ENCODE measurements around the gene TAL2.
A peak's percentile ranks its signal among the peaks of the same experiment; 100 is the strongest.

TAL2 gene

DNA sequence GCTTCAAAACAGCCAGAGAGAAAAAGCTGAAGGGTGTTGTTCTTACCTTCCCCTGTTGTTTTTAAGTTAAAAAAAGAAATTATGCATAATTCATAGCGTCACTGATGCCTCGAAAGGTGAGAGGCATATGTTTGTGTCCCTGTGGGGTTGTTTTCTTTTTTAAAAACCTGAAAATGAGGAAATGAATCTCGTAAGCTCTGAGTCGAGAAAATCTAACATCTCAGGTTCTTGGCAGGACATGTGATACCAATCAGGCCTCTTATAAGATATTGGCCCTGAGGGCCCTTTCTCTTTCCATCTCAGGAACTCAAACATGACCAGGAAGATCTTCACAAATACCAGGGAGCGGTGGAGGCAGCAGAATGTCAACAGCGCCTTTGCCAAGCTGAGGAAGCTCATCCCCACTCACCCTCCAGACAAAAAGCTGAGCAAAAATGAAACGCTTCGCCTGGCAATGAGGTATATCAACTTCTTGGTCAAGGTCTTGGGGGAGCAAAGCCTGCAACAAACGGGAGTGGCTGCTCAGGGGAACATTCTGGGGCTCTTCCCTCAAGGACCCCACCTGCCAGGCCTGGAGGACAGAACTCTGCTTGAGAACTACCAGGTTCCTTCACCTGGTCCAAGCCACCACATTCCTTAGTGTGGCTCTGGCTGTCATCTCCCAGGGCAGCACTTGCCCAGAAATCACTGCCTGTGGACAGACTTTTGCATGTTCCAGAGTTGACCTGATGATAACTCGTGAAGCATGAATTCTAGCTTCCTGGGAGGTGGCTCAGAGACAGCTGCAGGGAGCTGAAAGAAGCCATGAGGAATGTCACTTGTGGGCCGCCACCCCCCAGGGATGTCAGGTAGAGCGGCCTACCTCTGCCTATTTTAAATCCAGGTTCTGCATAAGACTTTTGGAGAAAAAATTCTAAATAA, at the start of gene TAL2:
TSS of gene TAL2 (plus strand) at position 274 of the 921 bp plus-strand sequence. CDS start at position 314, 40 bp downstream.
- in situ Hi-C loops (cut with MboI; ENCODE audit: low sequenced_read_pairs), result no loop called here
- no peak for DNase-seq (ENCODE audit: low spot score in 2 of 2)
- Histone ChIP-seq H3K9me3 (no peaks in the 10 kb centered on the region), H3K36me3 (replicated peaks) (no peaks in the 10 kb centered on the region), H3K4me1 (peaks cover 5% of the 10 kb centered on the region), H3K4me3 (no peak within 1 kb of the TSS), H3K27me3 (ENCODE audit: low read depth) (no peaks in the 10 kb centered on the region)

DNA sequence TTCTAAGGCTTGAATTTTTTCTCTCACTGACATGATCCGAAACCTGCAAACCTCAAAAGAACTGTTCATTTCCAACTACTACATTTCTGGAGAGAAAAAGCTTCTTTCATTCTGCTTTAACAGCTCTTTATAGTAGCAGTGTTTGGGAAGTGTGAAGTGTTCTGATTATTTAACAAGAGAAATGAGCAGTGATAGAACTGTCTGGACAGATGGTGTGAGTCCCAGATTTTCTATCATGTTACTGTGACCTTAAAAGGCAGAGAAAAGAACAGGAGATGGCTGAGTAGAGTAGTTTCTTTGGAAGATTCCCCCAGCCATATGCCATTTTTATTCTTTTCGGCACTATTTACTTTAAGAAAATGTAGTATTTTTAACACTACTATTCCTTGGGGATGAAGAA, 41.3 kb upstream of the TAL2 start:
- no peak for DNase-seq (ENCODE audit: low spot score in 2 of 2)
- no peaks in the 10 kb centered on the region for H3K36me3 ChIP-seq (replicated peaks)
- in situ Hi-C loops (cut with MboI; ENCODE audit: low sequenced_read_pairs), result loop anchor here (25.0 kb wide), 1 partner anchor 241 kb away; no protein-coding TSS in a partner anchor
- no peaks in the 10 kb centered on the region for H3K9me3 ChIP-seq
- H3K4me1 ChIP-seq, result no peaks in the 10 kb centered on the region
- H3K4me3 ChIP-seq, result no peak overlapping the region
- no peaks in the 10 kb centered on the region for H3K27me3 ChIP-seq (ENCODE audit: low read depth)

DNA sequence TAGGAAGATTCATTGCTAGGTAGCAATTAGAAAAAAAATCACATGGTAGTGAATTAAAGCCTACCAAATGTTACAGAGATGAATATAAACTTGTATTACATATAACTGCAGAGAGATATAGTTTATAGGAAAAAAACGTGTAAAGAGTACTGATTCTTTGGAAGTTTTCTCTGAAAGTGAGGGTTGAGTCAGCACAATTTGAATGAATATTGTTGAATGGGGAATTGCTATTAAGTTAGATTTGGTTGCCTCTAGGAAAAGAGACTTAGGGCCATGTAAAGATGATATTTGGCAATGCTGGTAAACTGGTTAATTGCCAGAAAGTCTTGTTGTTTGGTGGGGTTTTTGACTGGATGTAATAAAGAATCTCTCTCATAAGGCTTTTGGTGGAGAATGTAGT, 37.2 kb upstream of the TAL2 start:
- Histone ChIP-seq H3K4me1 (no peaks in the 10 kb centered on the region), H3K4me3 (no peak overlapping the region), H3K9me3 (no peaks in the 10 kb centered on the region), H3K27me3 (ENCODE audit: low read depth) (no peaks in the 10 kb centered on the region), H3K36me3 (replicated peaks) (no peaks in the 10 kb centered on the region)
- no peak for DNase-seq (ENCODE audit: low spot score in 2 of 2)
- in situ Hi-C loops (cut with MboI; ENCODE audit: low sequenced_read_pairs), result no loop called here

DNA sequence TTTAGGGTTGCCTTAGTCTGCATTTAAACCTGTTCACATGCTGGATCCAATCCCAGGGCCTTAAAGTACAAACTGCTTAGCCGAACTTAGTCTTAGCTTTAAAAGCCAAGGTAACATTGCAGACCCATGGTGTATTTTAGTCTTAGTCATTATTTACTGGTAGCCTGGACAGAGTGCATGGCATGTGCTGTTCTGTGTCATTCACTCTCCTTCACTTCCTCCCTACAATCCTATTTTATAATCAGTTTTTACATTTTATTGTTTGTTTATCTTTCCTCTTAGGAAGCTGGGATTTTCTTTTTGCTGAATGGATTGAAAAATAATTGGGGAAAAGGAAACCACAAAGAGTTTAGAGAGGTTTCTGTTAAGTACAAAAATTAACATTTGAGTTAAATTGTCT, 29.4 kb upstream of the TAL2 start:
- in situ Hi-C loops (cut with MboI; ENCODE audit: low sequenced_read_pairs), result no loop called here
- DNase-seq (ENCODE audit: low spot score in 2 of 2), result peak in 1 of 2 experiments; percentile 28
- H3K4me1 ChIP-seq, result no peaks in the 10 kb centered on the region
- no peaks in the 10 kb centered on the region for H3K27me3 ChIP-seq (ENCODE audit: low read depth)
- H3K9me3 ChIP-seq, result no peaks in the 10 kb centered on the region
- H3K4me3 ChIP-seq, result no peak overlapping the region
- no peaks in the 10 kb centered on the region for H3K36me3 ChIP-seq (replicated peaks)

- in situ Hi-C loops (cut with MboI; ENCODE audit: low sequenced_read_pairs), result no loop called here
- Histone ChIP-seq H3K4me3 (no peak overlapping the region), H3K9me3 (no peaks in the 10 kb centered on the region), H3K36me3 (replicated peaks) (no peaks in the 10 kb centered on the region), H3K27me3 (ENCODE audit: low read depth) (no peaks in the 10 kb centered on the region), H3K4me1 (no peaks in the 10 kb centered on the region)
- no peak for DNase-seq (ENCODE audit: low spot score in 2 of 2)
These were observed 28.8 kb upstream of the TAL2 start for GRCh38 chr9:105633411-105633810.

GRCh38 chr9:105636331-105636730, 25.9 kb upstream of the TAL2 start:
- Histone ChIP-seq H3K4me3 (no peak overlapping the region), H3K4me1 (no peaks in the 10 kb centered on the region), H3K27me3 (ENCODE audit: low read depth) (no peaks in the 10 kb centered on the region), H3K36me3 (replicated peaks) (no peaks in the 10 kb centered on the region; the same call in 1 of the 2 replicates), H3K9me3 (no peaks in the 10 kb centered on the region)
- in situ Hi-C loops (cut with MboI; ENCODE audit: low sequenced_read_pairs), result no loop called here
- no peak for DNase-seq (ENCODE audit: low spot score in 2 of 2)

DNA sequence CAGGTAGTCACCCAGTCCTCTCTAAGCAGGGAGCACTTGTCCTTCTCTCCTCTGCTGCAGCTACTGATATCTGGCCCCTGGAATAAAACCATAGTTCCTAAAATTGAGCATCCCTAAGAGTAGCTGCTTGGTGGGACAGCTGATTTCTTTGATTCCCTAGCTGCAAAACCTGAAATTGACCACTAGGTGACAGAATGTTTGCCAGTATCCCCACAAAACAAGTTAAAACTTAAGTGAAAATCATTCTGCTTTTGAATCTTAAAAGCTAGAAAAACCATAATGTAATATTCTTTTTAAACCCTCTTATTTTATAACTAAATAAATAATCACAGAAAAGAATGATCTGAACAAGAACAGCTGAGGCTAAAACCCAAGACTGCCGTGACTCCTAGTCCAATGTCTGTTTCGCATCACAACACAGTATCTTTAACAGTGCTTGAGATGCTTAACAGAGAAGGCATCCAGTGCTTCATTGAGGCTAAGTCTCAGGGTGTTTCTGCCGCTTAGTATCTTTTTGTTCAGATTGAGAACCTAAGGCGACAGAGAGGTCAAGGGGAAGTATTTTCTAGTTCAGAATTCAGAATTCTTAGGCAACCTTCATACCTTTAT, 24.4 kb upstream of the TAL2 start:
- Histone ChIP-seq H3K4me3 (no peak overlapping the region), H3K36me3 (replicated peaks) (no peaks in the 10 kb centered on the region; the same call in 1 of the 2 replicates), H3K9me3 (no peaks in the 10 kb centered on the region), H3K4me1 (no peaks in the 10 kb centered on the region), H3K27me3 (ENCODE audit: low read depth) (no peaks in the 10 kb centered on the region)
- no peak for DNase-seq (ENCODE audit: low spot score in 2 of 2)
- in situ Hi-C loops (cut with MboI; ENCODE audit: low sequenced_read_pairs), result no loop called here

GRCh38 chr9:105639936-105640335, 22.3 kb upstream of the TAL2 start:
- Histone ChIP-seq H3K9me3 (no peaks in the 10 kb centered on the region), H3K36me3 (replicated peaks) (no peaks in the 10 kb centered on the region; the same call in 1 of the 2 replicates), H3K27me3 (ENCODE audit: low read depth) (no peaks in the 10 kb centered on the region), H3K4me3 (no peak overlapping the region), H3K4me1 (no peaks in the 10 kb centered on the region)
- no peak for DNase-seq (ENCODE audit: low spot score in 2 of 2)
- in situ Hi-C loops (cut with MboI; ENCODE audit: low sequenced_read_pairs), result no loop called here

GRCh38 chr9:105643795-105644194, 18.5 kb upstream of the TAL2 start:
- Histone ChIP-seq H3K9me3 (no peaks in the 10 kb centered on the region), H3K4me3 (no peak overlapping the region), H3K36me3 (replicated peaks) (no peaks in the 10 kb centered on the region; the same call in 1 of the 2 replicates), H3K27me3 (ENCODE audit: low read depth) (no peaks in the 10 kb centered on the region), H3K4me1 (no peaks in the 10 kb centered on the region; the same call in 1 of the 2 replicates)
- no peak for DNase-seq (ENCODE audit: low spot score in 2 of 2)
- in situ Hi-C loops (cut with MboI; ENCODE audit: low sequenced_read_pairs), result no loop called here

GRCh38 chr9:105646879-105647594, 15.2 kb upstream of the TAL2 start:
- H3K27me3 ChIP-seq (ENCODE audit: low read depth), result no peaks in the 10 kb centered on the region
- H3K4me1 ChIP-seq, result peaks cover 7% of the 10 kb centered on the region
- in situ Hi-C loops (cut with MboI; ENCODE audit: low sequenced_read_pairs), result no loop called here
- H3K4me3 ChIP-seq, result no peak overlapping the region
- H3K36me3 ChIP-seq (replicated peaks), result no peaks in the 10 kb centered on the region
- peak in 1 of 2 experiments; percentile 24 for DNase-seq (ENCODE audit: low spot score in 2 of 2)
- no peaks in the 10 kb centered on the region for H3K9me3 ChIP-seq

DNA sequence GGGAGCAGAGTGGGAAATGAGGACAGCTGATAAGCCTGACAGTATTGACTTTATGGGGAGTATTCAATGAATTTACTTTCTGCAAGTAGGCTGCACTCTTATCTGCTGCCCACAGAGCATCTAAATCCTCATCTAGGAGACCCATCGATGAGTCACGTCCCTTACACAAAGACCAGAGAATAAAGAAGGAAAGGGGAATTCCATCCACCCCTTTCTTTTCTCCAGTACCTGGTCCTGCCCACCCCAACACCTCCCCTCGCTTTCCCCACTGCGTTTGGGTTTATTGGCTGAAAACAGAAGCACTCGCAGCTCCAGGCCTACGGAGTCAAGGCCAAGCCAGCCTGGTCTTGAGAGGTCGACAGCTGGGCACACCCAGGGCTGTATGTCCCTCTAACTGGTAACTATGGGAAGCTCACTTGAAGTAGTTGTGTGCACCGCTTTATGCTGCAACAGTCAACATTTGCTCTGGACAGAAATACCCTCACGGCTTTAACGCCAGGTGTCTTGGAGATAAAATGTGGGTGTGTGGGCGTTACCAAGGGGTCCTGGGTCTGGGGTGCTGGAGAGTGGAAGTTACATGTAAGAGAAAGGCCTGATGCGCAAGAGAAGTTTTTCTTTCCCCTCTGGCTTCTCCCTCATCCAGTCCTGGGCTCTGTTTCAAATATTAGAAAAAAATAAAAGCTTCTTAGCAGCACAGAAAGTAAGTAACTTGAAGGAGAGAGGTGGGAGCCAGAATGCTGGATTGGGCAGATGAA, 14.5 kb upstream of the TAL2 start:
- Histone ChIP-seq H3K4me3 (no peak overlapping the region), H3K9me3 (no peaks in the 10 kb centered on the region), H3K27me3 (ENCODE audit: low read depth) (no peaks in the 10 kb centered on the region), H3K4me1 (peaks cover 8% of the 10 kb centered on the region), H3K36me3 (replicated peaks) (no peaks in the 10 kb centered on the region)
- DNase-seq (ENCODE audit: low spot score in 2 of 2), result no peak
- in situ Hi-C loops (cut with MboI; ENCODE audit: low sequenced_read_pairs), result no loop called here

- no peaks in the 10 kb centered on the region for H3K9me3 ChIP-seq
- no peak overlapping the region for H3K4me3 ChIP-seq
- no peaks in the 10 kb centered on the region for H3K36me3 ChIP-seq (replicated peaks)
- H3K27me3 ChIP-seq (ENCODE audit: low read depth), result no peaks in the 10 kb centered on the region
- DNase-seq (ENCODE audit: low spot score in 2 of 2), result peak; percentile 60 to 67
- peaks cover 16% of the 10 kb centered on the region for H3K4me1 ChIP-seq
- in situ Hi-C loops (cut with MboI; ENCODE audit: low sequenced_read_pairs), result no loop called here
These were observed 10.5 kb upstream of the TAL2 start for GRCh38 chr9:105651806-105652205.

Measured in HAP-1 (cell line).